Measurements from ENCODE around the gene RUNX1.

The RUNX1 gene

DNA sequence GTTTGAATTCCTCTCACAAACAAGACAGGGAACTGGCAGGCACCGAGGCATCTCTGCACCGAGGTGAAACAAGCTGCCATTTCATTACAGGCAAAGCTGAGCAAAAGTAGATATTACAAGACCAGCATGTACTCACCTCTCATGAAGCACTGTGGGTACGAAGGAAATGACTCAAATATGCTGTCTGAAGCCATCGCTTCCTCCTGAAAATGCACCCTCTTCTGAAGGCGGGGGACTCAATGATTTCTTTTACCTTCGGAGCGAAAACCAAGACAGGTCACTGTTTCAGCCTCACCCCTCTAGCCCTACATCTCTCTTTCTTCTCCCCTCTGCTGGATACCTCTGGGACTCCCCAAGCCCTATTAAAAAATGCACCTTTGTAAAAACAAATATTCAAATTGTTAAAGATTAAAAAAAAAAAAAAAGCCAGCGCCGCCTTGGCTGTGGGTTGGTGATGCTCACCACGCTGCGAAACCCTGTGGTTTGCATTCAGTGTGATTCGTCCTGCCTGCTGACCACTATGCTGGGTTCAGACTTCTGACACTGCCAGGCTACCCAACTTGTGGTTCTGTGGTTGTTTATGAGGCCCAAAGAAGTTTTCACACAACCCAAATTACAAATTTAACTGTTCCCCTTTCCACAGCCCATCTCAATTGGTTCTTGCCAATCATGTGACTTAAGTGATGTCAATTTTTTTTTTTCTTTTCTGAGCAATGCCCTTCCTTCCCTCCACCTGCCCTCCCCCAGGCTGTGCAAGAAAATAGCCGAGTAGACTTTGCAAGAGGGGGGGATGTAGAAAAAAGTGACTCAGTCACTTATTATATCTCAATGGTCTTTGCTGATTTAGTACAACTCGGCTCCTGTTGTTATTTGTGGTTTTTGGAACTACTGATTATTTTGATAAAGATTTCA, at the start of gene RUNX1:
RUNX1 (minus strand) TSS at position 597 of the 912 bp plus-strand sequence.
- peak; percentile 95 for DNase-seq

DNA sequence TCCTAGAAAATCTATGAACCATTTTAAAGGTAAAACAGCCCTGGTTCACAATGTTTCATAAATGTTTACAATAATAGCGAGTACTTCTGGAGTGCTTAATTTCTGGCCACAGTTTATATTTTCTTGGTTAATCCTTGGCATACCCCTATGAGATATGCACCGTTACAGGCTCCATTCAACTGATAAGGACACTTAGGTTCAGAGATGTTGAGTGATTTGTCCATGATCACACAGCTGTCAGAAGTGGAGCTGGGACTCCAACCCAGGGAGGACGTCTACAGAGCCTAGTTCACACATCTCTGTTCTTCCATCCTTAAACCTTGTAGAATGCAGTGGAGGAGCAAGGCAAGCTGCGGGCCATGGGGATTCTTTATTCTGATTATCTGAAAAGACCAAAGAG, 48.4 kb upstream of the RUNX1 start:
- DNase-seq: no peak

DNA sequence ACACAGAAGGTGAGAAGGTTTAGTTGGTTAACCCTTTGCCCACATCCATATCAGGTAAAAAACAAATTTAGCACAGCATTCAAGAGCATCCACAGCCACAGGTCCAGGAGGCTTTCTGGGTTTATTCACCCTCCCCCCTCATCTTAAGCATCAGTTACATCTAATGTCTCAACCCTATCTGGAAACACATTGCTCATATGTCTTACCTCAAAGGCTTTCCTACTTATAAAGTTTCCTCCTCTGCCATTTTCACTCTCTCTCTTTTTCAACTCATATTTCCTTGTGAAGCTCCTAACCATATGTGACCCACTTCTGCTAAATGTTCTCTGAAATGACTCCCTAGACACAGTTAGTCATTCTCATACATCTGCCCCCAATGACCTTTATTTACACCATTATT, 47.9 kb upstream of the RUNX1 start:
- peak; percentile 43 for DNase-seq

DNA sequence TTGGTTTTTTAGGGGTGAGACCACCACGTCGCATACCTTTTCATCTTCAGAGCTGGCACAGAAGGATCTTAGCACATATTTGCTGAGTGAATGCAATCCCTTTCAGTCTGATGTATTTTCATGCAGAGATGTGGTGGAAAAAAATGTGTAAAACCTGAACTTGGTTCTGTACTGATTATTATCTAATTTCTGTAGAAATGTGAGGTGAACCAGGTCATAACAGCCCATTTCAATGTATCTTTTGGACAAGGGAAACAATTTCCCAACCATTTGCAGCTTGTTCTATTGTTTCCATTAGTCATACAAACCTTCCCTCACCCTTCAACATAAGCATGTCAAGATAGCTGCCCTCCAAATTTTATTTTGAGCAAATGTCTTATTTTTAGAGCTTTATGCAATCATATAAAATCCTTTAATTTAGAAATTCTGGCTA, 46.8 kb upstream of the RUNX1 start:
- peak; percentile 32 for DNase-seq

DNA sequence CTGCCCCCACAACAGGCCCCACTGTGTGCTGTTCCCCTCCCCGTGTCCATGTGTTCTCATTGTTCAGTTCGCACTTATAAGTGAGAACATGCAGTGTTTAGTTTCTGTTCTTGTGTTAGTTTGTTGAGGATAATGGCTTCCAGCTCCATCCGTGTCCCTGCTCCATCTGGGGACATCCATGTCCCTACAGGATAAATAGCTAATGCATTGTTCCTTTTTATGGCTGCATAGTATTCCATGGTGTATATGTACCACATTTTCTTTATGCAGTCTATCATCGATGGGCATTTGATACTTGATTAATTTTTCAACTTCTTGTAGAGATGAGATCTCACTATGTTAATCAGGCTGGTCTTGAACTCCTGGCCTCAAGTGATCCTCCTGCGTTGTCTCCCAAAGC, 44.4 kb upstream of the RUNX1 start:
- DNase-seq: no peak

DNA sequence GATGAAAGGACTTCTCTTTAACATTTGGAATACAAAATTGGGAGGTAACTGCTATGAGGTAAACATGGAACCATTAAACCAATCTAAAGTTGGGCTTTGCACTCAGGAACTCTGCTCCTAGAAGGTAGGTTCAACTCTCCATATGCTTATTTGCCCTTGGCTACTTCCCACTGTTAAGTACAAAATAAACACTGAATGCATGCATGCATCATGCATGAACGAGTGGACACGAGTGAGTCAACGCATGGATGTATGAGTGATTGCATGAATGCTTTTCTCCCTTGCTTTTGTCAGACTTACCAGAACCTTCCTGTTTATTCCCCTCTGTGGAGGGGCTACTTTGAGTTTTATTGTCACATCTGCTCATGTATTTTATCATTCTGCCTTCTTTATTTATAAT, 42.4 kb upstream of the RUNX1 start:
- DNase-seq: no peak

DNA sequence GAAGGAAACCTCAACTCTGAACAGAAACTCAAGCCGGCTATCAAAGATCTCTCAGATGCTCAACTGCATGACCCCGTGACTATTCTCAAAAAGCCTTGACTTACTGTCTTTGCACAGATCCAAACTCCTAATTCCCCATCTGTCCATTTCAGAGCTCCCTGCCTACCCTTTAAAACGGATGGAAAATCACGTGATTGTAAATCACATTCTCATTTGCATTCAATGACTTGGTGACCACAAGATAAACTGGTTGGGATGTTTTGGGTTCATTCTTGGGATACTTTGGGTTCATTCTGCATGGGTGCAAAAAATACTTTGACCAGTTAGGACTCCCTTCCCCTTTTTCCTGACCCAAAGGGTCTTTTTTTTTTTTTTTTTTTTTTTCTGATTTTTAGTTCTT, 41.3 kb upstream of the RUNX1 start:
- no peak for DNase-seq

DNA sequence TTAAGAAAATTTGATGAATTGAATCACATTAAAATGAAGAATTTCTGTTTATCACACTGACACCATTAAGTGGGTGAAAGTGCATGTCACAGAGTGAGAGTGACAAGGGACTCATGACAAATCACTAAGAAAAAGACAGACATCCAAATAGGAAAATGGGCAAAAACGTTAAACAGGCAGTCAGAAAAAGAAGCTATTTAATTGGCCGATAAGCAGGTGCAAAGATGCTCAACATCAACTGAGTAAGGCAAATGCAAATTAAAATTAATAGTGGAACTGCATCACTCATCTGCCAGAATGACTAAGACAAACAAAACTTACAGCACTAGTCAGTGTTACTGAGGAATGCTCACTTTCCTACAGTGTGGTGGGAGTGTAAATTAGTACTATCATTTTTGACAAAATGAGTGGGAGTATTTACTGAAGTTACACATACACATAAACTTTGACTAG, 39.2 kb upstream of the RUNX1 start:
- DNase-seq: peak; percentile 74

DNA sequence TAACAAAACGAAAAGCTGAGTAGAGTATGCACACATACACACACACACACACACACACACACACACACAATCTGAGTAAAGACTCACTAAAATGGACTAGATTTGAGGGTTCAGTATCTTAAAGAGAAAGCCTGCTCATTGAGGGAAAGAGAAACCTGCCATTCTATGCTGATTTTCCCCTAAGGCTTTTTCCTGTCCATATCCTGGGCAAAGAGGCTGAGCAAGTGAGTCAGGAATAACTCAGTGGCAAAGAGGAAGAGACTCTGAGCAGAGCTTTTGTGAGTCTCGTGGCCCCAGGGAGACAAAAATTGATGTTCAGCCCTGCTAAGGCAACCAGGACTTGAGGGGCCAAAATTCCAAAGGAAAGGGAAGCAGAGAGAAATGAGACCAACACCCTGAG, 37.3 kb upstream of the RUNX1 start:
- no peak for DNase-seq

DNA sequence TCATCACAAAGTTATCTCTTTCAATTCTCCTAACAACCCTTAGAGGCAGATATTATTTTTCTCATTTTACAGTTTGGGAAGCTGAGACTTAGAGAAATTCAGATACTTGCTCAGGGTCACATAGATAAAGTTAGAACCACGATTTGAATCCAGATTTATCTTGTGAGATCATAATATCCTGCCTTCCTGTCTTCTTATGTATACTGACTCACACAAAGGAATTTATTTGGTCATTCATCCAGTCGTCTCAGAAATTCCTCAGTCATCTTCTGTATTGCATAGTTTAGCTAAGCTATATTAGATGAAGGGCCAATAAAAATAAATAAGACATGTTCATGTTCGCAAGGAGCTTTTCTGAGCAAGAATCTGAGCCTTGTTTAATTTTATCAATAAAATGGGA, 35.8 kb upstream of the RUNX1 start:
- DNase-seq: no peak

DNA sequence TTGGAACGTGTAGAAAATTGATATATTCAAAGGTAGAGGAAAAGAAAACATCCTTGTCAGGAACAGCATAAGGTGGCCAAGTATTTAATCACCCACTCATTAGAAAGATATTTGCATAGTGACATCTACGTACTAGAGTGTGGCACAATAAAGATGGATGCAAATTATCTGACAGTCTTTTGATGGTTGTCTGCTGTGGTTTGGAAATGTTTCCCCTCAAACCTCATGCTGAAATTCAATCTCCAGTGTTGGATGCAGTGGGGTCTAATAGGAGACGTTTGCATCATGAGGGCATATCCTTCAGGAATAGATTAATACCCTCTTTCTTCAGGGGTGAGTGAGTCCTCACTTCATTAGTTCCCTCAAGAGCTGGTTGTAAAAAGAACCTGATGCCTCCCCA, 34.1 kb upstream of the RUNX1 start:
- no peak for DNase-seq

DNA sequence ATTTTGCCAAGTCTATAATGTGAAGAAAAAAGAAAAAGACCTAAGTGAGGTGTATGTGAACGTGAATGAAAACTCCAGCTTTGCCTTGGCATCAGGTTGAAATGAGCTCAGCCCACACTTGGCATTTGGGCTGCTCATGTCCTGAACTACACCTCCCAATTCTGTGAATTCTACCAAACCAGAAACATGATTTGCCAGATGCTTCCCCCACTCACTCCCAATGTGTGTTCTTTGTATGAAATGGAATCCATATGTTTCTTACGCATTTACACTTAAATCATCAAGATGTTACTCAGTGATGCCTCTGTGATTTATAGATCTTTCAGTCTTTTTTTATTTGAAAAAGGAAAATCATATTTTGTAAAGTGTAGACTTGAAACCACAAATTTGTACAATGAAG, 32.8 kb upstream of the RUNX1 start:
- DNase-seq: no peak

DNA sequence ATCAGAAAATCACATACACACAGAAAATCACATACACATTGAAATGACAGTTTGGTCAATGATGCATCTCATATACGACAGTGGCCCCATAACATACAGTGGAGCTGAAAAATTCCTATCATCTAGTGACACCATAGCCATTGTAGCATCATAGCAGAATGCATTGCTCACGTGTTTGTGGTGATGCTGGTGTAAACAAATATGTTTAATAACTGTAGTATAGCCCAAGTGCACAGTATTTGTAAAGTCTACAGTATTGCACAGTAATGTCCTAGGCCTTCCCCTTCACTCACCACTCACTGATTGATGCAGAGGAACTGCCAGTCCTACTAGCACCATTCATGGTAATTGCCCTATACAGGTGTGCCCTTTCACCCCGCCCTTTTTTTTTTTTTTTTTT, 30.1 kb upstream of the RUNX1 start:
- DNase-seq: no peak

DNA sequence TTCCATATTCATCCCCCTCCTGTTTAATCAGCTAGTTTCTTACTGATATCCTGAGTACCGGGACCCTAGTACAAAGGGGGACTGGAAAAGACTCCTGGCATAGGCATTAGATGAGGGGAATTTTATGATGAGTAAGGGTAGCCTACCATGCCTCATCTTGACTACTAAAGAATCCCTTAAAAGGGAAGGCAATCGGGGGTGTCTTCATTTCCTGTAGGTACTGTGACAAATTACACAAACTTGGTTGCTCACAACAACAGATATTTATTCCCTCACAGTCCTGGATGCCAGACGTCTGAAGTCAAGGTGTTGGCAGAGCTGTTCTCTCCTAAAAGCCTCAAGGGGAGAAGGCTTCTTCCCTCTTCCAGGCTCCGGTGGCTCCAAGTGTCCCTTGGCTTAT, 28.9 kb upstream of the RUNX1 start:
- no peak for DNase-seq

DNA sequence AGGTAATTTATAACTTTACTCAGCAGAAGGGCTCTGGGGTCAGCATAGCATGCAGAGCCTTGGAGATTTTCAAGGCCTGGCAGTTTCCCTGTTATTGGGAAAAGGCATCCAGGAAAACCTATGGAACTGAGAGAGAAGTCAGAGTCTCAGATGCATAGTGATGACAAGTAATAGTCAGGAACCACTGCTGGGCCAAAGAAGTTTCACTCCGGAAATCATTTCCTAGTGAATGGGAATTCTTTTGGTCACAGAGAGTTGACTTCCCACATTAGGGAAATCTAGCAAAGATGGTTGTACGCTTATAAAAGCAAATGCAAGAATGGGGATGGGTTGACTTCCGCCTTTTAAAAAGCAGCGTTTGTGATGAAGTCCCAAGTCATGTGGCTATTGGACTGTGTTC, 28.4 kb upstream of the RUNX1 start:
- DNase-seq: no peak

DNA sequence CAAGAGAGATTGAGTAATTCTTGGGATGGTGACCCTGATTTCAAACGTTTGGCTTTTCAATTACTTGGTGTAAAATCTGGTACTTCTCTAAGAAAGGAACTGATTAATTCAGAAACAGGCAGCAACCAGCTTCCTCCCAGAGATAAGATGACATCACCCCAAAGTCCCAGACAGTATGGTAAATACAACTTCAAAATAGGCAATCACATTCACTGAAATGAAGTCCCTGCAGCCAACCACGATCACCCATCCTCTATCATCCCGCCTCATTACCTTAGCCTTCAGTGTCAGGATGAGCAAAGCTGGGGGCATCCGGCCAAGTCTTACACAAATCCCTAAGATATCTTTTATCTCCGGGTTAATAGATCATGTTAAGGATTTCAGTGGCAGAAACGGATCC, 26.4 kb upstream of the RUNX1 start:
- peak; percentile 58 for DNase-seq

DNA sequence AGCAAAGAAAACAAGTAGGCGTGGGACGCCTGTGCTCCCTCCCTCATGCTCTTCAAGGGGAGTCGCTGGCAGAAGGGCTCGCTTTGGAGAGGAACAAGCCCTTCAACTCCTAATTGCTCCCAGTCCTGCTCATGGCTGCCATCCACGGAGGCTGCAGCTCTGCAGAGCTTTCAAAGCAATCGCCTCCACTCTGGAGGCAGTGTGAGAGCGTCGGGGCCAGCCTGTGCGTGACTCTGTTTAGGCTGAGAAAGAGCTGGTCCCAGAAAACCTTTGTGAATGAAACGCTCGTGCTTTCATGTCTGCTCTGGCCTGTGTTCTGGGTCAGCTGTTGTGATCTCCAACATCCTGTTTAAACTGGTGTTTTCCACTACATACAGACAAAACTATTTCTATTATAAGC, 23.9 kb upstream of the RUNX1 start:
- DNase-seq: no peak

DNA sequence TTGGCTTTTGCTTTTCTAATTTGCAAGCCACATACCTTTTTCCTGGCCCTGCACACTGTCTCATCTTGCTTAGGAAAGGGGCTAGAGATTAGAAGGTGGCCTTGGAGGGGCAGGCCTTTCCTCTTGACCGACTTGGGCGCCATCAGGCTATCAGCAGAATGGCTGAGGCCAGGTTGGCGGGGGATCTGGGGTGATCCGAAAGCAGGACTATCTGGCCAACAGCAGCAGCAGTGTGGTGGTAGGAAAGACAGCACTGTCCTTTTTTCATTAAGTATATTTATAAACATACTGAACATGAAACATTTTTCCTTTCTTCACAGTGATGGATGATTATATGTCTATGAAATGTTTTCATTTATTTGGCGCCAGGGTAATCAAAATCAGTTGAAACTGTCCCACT, 23.5 kb upstream of the RUNX1 start:
- DNase-seq: no peak

DNA sequence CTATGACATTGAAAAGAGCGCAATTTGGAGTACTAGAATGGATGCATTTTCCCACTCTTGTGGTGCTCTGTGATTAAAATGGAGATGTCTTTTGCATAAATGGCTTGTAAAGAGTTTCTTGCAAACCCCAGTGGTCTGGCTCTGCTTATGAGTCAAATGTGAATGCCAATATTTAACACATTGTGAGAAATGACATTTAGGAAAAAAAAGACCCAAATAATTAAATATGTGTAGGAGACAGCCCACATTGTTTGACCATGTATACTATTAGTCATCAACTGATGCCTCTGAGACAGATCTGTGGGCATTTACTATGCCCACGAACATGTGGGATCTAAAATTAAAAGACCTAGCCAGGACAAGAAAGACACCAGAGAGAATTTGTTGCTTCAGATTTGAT, 22.2 kb upstream of the RUNX1 start:
- DNase-seq: no peak

DNA sequence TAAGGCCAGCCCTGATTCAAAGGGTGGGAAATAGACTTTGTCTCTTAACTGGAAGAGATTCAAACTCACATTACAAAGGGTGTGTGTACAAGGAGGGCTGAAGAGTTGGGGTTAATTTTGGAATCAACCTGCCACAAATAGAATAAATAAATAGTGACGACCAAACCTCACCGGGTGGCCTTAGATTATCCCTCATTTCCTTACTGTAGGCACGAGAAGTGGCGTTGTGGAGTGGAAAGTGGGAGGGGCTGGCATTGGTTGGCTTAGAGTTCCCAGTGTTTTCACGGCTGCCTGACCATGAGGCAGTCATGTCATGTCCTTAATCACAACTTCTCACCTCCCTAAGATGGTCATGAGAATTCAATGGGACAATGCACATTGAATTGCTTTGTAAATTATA, 21.3 kb upstream of the RUNX1 start:
- DNase-seq: no peak

DNA sequence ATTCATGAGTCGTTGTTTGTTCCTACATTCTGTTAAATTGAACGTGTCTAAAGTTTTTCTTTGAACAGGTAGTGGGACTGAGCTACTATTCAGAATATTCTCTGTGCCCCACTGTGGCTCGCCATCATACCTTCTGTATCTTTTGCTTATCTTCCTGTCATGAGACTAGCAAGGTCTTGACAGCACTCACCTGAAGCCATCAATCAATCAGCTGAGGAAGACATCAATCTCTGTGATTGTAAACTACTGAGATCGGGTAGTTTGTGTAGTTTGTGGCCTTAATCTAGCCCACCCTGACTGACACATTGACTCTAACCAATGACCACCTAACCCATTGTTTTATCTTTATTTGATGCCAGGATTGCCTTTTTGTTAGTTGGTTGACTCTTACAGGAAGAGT, 17.7 kb upstream of the RUNX1 start:
- DNase-seq: no peak

DNA sequence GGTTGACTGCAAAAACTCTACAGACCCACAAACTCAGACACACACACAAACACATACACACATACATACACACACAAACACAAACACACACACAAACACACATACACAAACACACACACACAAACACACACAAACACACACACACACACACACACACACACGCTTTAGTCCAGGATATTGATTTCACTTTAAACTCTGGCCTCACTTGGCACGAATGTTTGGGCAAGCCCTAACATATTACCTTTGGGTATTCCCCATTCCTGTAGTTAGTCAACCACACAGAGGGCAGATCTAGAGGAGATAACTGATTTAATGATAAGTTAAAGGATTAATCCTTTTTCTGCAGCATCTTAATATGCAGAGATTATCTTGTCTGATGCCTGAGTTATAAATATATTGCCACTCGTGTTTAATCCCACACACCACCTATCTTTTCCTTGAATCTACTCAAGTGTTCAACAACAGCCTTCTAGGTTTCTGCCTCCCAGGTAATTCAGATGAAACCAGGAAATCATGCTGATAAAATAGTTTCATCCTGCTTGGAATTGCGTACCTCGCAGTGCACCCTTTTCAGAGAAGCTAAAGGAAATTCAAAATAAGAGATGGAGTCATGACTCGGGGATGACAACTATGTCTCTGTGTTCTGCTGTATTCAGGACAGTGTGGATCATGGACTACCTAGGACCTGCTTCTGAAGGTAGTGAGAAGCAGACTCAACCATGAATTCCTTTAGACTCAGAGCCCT, 14.5 kb upstream of the RUNX1 start:
- no peak for DNase-seq

DNA sequence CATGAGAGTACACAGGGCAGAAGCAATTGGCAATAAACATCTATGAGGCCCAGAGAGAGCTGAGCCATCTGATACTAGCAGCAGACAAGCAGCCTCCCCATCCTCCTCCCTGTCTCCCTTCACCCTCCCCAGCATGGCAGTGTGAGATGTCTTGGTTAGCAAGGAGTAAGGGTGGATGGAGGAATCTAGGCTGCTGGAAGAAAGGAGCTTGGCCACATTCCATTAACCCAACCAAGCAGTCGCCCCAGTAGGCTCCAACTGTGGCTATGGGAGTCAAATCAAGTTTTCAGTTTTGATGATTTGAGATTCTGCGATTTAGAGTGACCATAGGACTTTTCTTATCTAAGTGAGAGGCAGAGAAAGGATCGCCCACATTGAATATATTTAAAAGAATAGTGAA, 12.9 kb upstream of the RUNX1 start:
- no peak for DNase-seq

DNA sequence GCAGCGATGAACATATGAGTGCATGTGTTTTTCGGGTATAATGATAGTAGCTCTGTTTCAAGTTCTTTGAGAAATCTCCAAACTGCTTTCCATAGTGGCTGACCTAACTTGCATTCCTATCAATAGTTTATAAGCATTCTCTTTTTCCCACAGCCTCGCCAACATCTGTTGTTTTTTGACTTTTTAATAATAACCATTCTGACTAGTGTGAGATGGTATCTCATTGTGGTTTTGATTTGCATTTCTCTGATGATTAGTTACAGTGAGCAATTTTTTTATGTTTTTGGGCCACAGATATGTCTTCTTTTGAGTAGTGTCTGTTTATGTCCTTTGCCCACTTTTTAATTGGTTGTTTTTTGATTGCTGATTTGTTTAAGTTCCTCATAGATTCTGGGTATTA, 10.6 kb upstream of the RUNX1 start:
- no peak for DNase-seq
